HepG2 (cell line): Measurements from ENCODE around the gene IL17A. TPM values are rescaled to one million over a fixed set of nuclear protein-coding genes. Genes with fewer than 3 reads are reported as not detected.

Experiments used
- ATAC-seq: fragments of 200-7000 bp; cut with Tn5 transposase; 3 replicates; pipeline ENCODE4 v1.9.1; 2020; ENCODE audit warnings: mild to moderate bottlenecking, moderate library complexity
- BruUV-seq: library from RNA; stranded (reverse); fragments of 400-500 nt; replicated peaks from 2 replicates; lab custom pipeline; 2021; lab: Mats Ljungman, UMichigan
- CTCF ChIA-PET: fragments of 300-600 bp; formaldehyde crosslinking; extraction: SDS; loops from one replicate; lab custom pipeline; 2021; ENCODE audit warnings: low total read pairs, inconsistent platforms, low intra/inter-chr PET ratio; lab: Yijun Ruan, JAX
- POLR2A ChIA-PET: fragments of 350-600 bp; sonication (Branson Sonifier 250); formaldehyde crosslinking; loops from one replicate; lab custom pipeline; 2020; ENCODE audit warnings: antibody characterized with exemption, inconsistent platforms; lab: Yijun Ruan, JAX
- DNase-seq: peaks from one replicate; pipeline ENCODE4 v3.0.0-alpha.2; 2015; ENCODE audit warnings: low spot score
- FAIRE-seq: peaks from 3 replicates; lab custom pipeline; 2011; peaks lifted over from hg19 to GRCh38; lab: Jason Lieb, UNC
- H2AFZ ChIP-seq: one replicate; pipeline ENCODE4 v1.6.1; 2011; ENCODE audit warnings: low read length, inconsistent platforms
- H3K27ac ChIP-seq: fragments of 300-600 bp; 3 replicates; pipeline ENCODE4 v1.8.0; 2011; ENCODE audit warnings: mixed run types, mild to moderate bottlenecking, mixed read lengths, low read length, inconsistent platforms; ENCODE audit not compliant: insufficient read depth; ENCODE audit errors: extremely low read length
- H3K27me3 ChIP-seq, 2 experiments: fragments of 200-600 bp in 1 of 2; 2 replicates in 1 of 2; 3 replicates in 1 of 2; pipeline versions ENCODE4 v1.6.0 to v1.8.0; 2011; ENCODE audit warnings: low read length in 2 of 2, mild to moderate bottlenecking in 2 of 2, moderate library complexity in 2 of 2, inconsistent platforms in 1 of 2; ENCODE audit not compliant: insufficient read depth in 2 of 2, control insufficient read depth in 1 of 2
- H3K36me3 ChIP-seq, 2 experiments: fragments of 200-600 bp in 1 of 2; replicated peaks in 1 of 2; 2 replicates in 1 of 2; 3 replicates in 1 of 2; pipeline versions ENCODE4 v1.5.1 to v1.8.0; 2011; ENCODE audit warnings: low read length in 2 of 2, inconsistent platforms in 1 of 2; ENCODE audit not compliant: insufficient read depth in 2 of 2, control insufficient read depth in 1 of 2
- H3K4me1 ChIP-seq: 2 replicates; pipeline ENCODE4 v1.5.1; 2012; ENCODE audit warnings: low read length, inconsistent platforms; ENCODE audit not compliant: insufficient read depth
- H3K4me2 ChIP-seq: 2 replicates; pipeline ENCODE4 v1.6.0; 2011; ENCODE audit warnings: low read depth, low read length, inconsistent platforms
- H3K4me3 ChIP-seq, 3 experiments: fragments of 200-600 bp in 1 of 3; sonication (generic), shearing (Covaris generic) in 1 of 3; replicated peaks in 1 of 3; 2 replicates each; pipeline ENCODE4 v1.5.1; 2011 to 2016; ENCODE audit warnings: low read length in 3 of 3, inconsistent platforms in 2 of 3, low read depth in 2 of 3, mild to moderate bottlenecking in 2 of 3, control low read depth in 1 of 3, mixed read lengths in 1 of 3; ENCODE audit not compliant: insufficient read depth in 1 of 3
- H3K79me2 ChIP-seq: one replicate; pipeline ENCODE4 v1.6.1; 2011; ENCODE audit warnings: low read length, inconsistent platforms; ENCODE audit not compliant: insufficient read depth
- H3K9ac ChIP-seq: 2 replicates; pipeline ENCODE4 v1.6.0; 2011; ENCODE audit warnings: mild to moderate bottlenecking, low read depth, low read length, inconsistent platforms; ENCODE audit not compliant: insufficient read depth
- H3K9me3 ChIP-seq: 2 replicates; pipeline ENCODE4 v1.5.1; 2012; ENCODE audit warnings: mild to moderate bottlenecking, low read length
- H4K20me1 ChIP-seq: 2 replicates; pipeline ENCODE4 v1.6.0; 2011; ENCODE audit warnings: inconsistent platforms, mild to moderate bottlenecking, low read length, moderate library complexity; ENCODE audit not compliant: insufficient read depth
- ETV5 ChIP-seq: IDR thresholded peaks from 2 replicates; pipeline ENCODE4 v1.6.1; 2018; ENCODE audit warnings: missing biosample characterization, missing genetic modification reagents, inconsistent platforms, borderline replicate concordance
- GABPA ChIP-seq, 2 experiments: IDR thresholded peaks; 2 replicates each; pipeline ENCODE4 v1.6.1; 2011 to 2016; ENCODE audit warnings: low read depth in 2 of 2, low read length in 1 of 2, missing biosample characterization in 1 of 2, missing genetic modification characterization in 1 of 2
- MAFF ChIP-seq: IDR thresholded peaks from 2 replicates; pipeline ENCODE4 v1.6.1; 2011; ENCODE audit warnings: low read depth, low read length, improper control_type of control experiment
- MAFK ChIP-seq, 2 experiments: IDR thresholded peaks in 1 of 2; conservative IDR thresholded peaks in 1 of 2; 2 replicates each; pipeline ENCODE4 v1.6.1; 2011; ENCODE audit warnings: improper control_type of control experiment in 2 of 2, low read length in 2 of 2
- NFE2L2 ChIP-seq: fragments of 150-350 bp; IDR thresholded peaks from 2 replicates; pipeline ENCODE4 v1.6.1; 2014; ENCODE audit warnings: low read length
- ZNF160 ChIP-seq: sonication (generic); formaldehyde crosslinking; IDR thresholded peaks from 2 replicates; pipeline ENCODE4 v1.8.0; 2022; ENCODE audit warnings: mild to moderate bottlenecking, inconsistent platforms, missing genetic modification reagents
- WGBS: methylation state at CpG from one replicate; pipeline ENCODE4 v1.1.6; 2017; ENCODE audit warnings: low lambda C conversion rate; 5-methylcytosine and 5-hydroxymethylcytosine counted together
- in situ Hi-C: cut with HindIII; loops from 2 replicates; pipeline ENCODE4 v1.10.0; 2017; ENCODE audit warnings: low pct_unique_long_range_greater_than_20kb; ENCODE audit not compliant: extremely low pct_ligation_motif_present
- intact Hi-C: fragments of 100-400 bp; cut with micrococcal nuclease; formaldehyde crosslinking; loops from one replicate; pipeline ENCODE4 v1.10.0; 2022; ENCODE audit not compliant: unreplicated experiment
- polyA plus RNA-seq, 8 experiments: library from polyadenylated mRNA; depleted of rRNA in 3 of 8; stranded (reverse) in 7 of 8; unstranded in 1 of 8; fragments of >200 nt; fragmentation: Illumina TruSeq in 4 of 8; extraction: Trizol in 4 of 8; gene quantifications; 2 replicates each; pipeline versions ENCODE4 v1.2.1 to v1.2.3, GENCODE V29; 2011 to 2016; ENCODE audit warnings: low read depth in 4 of 8, missing spikeins in 1 of 8, mixed read lengths in 1 of 8; ENCODE audit not compliant: insufficient read depth in 1 of 8
- total RNA-seq, 5 experiments: library from RNA; depleted of rRNA; stranded (reverse); fragments of >200 nt; fragmentation: Illumina TruSeq; extraction: Trizol; gene quantifications; 2 replicates each; pipeline ENCODE4 v1.2.3, GENCODE V29; 2016; ENCODE audit warnings: low read depth in 1 of 5
- TF ChIP-seq, protein P1 (sequence below): sonication (generic); formaldehyde crosslinking; IDR thresholded peaks from 2 replicates; pipeline ENCODE4 v1.4.0; 2020; ENCODE audit warnings: missing genetic modification reagents, borderline replicate concordance

IL17A gene
- total and polyA plus RNA-seq, 2 of the 13 experiments (the other 11 are each of a cell fraction or from before 2014, with no cell fraction given): not detected

GRCh38 chr6:52227495-52227894 lies 41.3 kb downstream of the IL17A start (continued):
- TF ChIP-seq, protein P1, sequence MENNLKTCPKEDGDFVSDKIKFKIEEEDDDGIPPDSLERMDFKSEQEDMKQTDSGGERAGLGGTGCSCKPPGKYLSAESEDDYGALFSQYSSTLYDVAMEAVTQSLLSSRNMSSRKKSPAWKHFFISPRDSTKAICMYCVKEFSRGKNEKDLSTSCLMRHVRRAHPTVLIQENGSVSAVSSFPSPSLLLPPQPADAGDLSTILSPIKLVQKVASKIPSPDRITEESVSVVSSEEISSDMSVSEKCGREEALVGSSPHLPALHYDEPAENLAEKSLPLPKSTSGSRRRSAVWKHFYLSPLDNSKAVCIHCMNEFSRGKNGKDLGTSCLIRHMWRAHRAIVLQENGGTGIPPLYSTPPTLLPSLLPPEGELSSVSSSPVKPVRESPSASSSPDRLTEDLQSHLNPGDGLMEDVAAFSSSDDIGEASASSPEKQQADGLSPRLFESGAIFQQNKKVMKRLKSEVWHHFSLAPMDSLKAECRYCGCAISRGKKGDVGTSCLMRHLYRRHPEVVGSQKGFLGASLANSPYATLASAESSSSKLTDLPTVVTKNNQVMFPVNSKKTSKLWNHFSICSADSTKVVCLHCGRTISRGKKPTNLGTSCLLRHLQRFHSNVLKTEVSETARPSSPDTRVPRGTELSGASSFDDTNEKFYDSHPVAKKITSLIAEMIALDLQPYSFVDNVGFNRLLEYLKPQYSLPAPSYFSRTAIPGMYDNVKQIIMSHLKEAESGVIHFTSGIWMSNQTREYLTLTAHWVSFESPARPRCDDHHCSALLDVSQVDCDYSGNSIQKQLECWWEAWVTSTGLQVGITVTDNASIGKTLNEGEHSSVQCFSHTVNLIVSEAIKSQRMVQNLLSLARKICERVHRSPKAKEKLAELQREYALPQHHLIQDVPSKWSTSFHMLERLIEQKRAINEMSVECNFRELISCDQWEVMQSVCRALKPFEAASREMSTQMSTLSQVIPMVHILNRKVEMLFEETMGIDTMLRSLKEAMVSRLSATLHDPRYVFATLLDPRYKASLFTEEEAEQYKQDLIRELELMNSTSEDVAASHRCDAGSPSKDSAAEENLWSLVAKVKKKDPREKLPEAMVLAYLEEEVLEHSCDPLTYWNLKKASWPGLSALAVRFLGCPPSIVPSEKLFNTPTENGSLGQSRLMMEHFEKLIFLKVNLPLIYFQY (CRISPR knock-in tag): no peak

DNA sequence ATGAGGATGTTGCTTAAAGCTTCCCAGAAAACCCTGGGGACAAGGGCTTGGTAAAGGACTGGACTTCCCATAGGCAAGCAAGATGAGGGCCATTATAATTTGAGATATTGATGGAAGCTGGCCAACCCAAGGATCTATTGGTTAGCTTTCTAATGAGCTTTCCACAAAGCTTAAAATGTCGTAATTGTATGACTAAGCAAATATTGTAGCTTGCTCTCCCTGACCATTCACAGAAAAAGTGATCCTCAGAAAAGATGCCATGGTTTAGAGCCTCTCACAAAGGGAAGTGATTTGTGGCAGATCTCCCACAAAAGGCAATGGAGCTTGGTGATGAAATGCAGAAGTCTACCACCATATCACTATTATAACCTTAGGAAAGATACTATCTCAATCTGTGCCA lies 44.5 kb downstream of the IL17A start:
- 0% methylated on average over 1 of the region's 1 CpG for WGBS

More for the DNA sequence above, 44.5 kb downstream of the IL17A start:
- Histone ChIP-seq H4K20me1 (no peaks in the 10 kb centered on the region), H3K4me1 (peaks cover 10% of the 10 kb centered on the region), H3K4me3 (no peak overlapping the region), H2AFZ (no peak overlapping the region), H3K9ac (no peak overlapping the region), H3K4me2 (no peak overlapping the region), H3K27me3 (peaks cover 0 to 30% of the 10 kb centered on the region in 2 experiments; a peak in 2 of 5 replicates), H3K36me3 (no peaks in the 10 kb centered on the region), H3K27ac (no peak overlapping the region), H3K9me3 (no peaks in the 10 kb centered on the region), H3K79me2 (no peaks in the 10 kb centered on the region)
- CTCF ChIA-PET: no interaction called here
- in situ Hi-C loops: loop anchor here (10.0 kb wide), 1 partner anchor 66 kb away; no protein-coding TSS in a partner anchor
- BruUV-seq: no TSS peak
- DNase-seq (no peak), FAIRE-seq (no peak), ATAC-seq (no peak)
- POLR2A ChIA-PET: no interaction called here
- intact Hi-C loops: loop anchor here (2.0 kb wide), 1 partner anchor 144 kb away; the partner anchor contains the start of gene PKHD1
- TF ChIP-seq NFE2L2 (peak; percentile 32; the same call in 1 of the 2 replicates), MAFK (conservative IDR thresholded peaks at IDR 0.05 in 1 of 2, IDR thresholded peaks at IDR 0.05 in 1 of 2; ENCODE audit: low read length in 2 of 2) (peak; percentile 40 to 47; a peak in 3 of 4 replicates), ZNF160 (CRISPR knock-in tag) (no peak), ETV5 (CRISPR knock-in tag) (no peak), MAFF (peak; percentile 22; the same call in 1 of the 2 replicates), GABPA (IDR thresholded peaks at IDR 0.05; ENCODE audit: low read depth, low read length) (no peak), GABPA (CRISPR knock-in tag; IDR thresholded peaks at IDR 0.05; ENCODE audit: low read depth) (no peak)
- TF ChIP-seq, all 625 proteins: peak for 3
